GM21447 (cell line): ENCODE measurements around the gene EME1.

Experiments used
- ATAC-seq: cut with Tn5 transposase; IDR thresholded peaks from one replicate; pipeline ENCODE4 v1.9.1; 2021; ENCODE audit not compliant: unreplicated experiment

Gene EME1

GRCh38 chr17:50361561-50362480 is 11.2 kb upstream of the EME1 start:
- ATAC-seq = peak; percentile 72

DNA sequence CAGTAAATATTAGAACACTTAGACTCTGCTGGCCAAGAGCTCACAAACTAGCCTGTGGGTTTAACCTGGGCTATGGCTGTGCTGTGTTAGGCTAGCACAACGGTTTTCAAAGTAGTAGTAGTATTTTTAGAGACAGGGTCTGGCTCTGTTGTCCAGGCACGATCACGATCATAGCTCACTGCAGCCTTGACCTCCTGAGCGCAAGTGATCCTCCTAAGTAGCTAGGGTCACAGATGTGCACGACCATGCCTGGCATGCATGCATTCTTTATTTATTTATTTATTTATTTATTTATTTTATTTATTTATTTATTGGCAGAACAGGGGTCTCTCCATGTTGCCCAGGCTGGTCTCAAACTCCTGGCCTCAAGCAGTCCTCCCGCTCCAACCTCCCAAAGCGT is 10.4 kb upstream of the EME1 start:
- ATAC-seq = no peak

DNA sequence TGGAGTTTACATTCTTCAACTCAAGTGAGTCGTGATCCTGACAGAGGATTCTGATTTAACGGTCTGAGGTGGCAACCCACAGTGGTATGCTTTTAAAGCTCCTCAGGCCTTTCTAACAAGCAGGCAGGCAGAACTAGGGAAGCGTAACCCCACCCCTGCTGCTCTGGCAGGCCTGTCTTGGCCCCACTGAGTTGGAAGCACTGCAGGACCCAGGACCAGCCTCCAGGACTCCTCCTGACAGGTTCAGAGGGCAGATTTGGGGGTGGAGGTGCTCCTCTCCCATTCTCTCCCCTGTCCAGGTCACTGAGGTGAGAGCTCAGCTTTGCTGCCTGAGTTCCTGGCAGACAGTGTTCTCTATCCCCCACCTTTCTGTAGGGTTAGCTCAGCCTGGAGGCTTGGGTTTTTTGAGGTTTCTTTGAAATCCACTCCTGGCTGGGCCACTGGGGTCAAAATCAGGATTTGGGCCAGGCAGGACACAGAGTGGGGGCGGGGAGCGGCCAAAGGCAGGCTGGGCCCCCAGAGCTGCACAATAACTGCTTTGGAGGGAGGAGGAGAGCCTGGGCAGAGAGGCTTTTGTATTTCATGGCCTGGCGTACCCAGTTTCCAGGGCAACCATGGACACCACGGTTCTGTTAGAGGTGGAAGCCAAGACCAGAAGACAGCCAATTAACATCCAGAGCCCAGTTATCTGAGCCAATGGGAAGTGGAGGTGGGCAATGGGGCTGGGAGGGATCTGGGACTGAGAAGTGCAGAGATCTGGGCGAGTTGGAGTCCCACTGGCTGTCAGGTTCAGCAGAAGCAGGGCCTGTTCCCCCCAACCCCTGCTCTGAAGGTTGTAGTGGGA is 9.6 kb upstream of the EME1 start:
- no peak for ATAC-seq

DNA sequence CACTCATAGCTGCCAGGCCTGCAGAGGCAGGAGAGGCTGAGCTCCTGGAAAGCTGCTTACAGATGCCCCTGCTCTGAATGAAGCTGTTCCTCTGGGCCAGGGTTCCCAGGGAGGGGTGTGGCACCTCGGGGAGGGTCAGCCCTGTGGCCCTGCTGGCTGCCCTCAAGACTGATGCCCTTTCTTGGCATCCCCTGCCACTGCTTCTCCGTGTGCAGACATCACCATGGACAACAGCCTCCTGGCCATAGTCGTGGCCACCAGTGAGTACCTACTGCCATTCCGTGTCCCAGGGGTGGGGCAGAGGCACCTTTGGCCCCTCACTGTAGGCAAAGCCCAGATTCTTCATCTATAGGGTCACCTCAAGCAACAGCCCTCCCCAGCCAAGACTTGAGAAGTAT is 9.0 kb upstream of the EME1 start:
- no peak for ATAC-seq

GRCh38 chr17:50364715-50365114 is 8.3 kb upstream of the EME1 start:
- no peak for ATAC-seq

- no peak for ATAC-seq
Measured at GRCh38 chr17:50365165-50365564, 7.9 kb upstream of the EME1 start.

DNA sequence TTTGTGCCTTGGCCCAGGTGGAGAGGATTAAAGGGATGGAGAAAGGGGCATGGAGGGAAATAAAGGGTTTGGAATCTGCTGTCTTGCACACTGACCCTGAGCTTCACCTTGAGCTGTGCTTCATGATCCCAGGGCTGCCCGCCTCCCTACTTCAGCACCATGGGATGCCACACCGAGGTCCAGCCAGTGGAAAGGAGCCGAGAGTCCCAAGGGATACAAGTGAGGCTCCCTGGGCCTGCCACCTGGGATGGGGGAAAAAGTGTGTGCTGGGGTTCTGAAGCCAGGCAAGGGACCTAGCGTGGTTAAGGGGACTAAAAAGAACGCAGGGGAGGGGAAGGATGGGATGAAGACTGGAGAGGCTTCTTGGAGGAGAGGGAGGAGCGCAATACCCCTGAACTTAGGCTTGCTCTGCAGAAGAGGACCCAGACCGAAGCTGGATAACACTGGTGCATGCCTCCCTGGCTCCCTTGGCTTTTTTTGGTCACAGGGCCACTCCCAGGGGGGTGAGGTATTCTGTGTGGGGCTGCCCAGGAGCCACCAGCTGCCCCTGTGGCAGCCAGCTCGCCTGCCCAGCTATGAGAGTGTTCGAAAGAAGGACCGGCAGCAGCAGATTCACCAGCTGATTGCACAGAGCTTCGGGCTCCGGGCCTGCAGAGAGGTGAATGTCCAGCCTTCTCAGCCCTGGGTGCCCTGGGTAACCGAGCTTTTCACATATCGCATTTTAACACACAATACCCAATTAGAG is 7.2 kb upstream of the EME1 start:
- ATAC-seq = no peak

DNA sequence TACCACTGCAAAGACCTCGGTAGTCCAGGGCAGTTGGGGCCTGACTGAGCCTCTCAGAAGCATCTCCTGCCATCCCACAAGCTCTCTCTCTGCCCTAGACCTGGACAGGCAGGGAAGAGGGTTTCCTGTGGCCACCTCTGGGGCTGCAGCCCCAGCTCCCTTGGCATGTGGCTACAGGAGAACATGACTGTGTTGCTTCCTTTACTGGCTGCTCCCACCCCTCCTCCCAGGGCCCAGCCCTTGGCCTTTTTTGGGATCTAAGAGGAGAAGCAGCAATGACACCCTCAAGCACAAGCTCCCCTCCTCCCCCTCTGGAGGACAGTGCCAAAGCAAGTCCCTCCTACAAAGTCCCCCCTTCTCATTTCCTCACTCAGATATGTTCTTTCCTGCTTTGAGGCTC is 5.6 kb upstream of the EME1 start:
- ATAC-seq = no peak

DNA sequence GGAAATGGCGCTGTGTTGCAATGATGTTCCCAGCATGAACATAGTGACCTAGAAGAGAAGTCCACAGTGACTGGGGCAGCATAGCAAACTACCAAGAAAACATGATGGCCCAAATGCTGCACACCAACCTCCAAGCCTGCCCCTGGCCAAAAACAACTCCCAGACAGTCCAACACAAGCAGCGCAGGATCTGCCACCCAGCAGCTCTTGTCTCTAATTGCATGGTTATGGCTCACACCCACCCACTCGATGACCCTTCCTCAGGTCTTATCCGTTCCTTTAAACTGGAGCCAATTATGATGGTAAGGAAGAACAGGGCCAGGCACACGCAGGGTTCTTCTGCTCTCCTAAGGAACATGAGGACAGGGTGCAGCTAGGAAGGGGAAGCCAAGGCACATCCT is 3.0 kb upstream of the EME1 start:
- ATAC-seq = no peak

GRCh38 chr17:50371526-50371925 is 1.5 kb upstream of the EME1 start:
- ATAC-seq = no peak

GRCh38 chr17:50372222-50372757 is 739 bp upstream of the EME1 start:
- ATAC-seq = no peak

DNA sequence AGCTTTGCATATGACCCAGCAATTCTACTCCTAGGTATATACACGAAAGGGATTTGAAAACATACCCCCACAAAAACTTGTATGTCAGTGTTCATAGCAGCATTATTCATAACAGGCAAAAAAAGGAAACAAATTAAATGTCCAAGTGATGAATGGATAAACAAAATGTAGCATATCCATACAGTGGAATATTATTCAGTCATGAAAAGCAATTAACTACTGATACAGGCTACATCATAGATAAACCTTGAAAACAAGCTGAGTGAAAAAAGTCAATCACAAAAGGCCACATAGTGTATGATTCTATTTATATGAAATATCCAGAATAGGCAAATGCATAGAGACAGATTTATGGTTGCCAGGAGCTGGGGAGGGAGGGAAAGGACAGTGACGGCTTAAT is 676 bp downstream of the EME1 start:
- ATAC-seq = no peak

DNA sequence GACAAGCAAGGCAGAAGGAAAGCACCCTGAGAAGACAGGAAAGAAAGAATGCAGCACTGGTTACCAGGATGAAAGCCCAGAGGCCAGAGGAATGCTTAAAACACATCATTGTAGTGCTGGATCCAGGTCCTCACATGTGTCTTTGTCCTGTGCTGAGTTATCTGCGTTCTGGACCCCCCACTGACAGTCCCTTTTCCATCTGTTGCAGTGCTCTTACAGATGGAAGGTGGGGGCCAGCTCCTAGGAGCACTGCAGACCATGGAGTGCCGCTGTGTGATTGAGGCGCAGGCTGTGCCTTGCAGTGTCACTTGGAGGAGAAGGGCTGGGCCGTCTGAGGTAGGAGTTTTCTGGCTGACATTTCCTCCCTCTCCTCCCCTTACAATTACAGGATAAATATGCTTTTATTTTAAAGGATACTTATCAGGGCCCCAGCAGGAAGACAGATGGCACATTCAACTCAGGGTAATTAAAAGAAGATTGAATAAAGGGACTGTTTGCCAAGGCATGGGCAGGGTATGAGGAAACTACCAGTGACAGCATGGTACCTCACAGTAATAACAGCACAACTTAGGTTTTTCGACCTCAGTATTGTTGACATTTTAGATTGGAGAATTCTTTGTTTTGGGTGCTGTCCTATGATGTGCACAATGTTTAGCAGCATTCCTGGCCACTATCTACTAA is 3.0 kb downstream of the EME1 start:
- ATAC-seq = no peak

GRCh38 chr17:50379351-50380132 is 6.5 kb downstream of the EME1 start:
- no peak for ATAC-seq

GRCh38 chr17:50380369-50381259 is 7.6 kb downstream of the EME1 start:
- no peak for ATAC-seq

DNA sequence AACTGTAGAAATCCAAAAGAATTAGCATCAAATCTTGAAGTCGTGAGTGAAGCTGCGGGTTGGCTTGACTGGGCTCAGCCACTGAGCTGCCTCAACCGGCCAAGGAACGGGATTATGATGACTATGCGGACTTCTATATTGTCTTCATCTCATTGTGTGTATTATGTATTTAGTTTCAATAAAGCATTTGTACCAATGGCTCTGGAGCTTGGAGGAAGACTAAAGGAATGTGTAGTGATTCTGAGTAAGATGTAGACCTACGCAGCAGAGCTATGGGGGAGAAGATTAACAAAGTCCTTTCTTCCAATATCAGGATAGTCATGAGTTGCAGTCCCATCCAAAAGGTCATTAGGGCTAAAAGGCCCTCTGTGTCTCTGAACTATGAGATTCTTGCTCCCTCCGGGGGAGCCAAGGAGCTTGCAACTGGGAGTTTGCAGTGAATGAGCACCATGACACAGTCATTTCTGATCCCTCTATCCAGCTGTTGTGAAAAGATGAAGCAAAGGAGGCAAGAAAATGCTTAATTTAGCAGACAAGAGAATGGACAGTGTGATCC is 8.3 kb downstream of the EME1 start:
- no peak for ATAC-seq

- no peak for ATAC-seq
Measured at GRCh38 chr17:50381920-50382319, 8.9 kb downstream of the EME1 start.

DNA sequence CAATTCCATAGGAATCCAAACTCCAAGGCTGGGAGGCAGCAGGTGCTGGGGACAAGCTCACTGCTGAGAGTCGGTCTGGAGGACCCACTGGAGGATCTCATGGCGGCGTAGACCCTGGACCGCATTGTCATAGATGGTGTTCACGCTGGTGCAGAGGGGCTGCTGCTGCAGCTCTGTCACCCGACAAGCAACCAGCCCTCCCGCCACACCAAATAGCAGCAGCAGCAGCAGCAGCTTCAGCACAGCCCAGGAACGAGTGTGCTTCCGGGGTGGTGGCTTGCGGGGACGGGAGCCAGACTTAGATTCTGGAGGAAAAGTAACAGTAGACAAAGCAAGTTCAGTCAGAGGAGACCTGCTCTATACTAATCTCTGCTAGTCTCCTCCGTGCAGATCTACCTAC is 9.9 kb downstream of the EME1 start:
- no peak for ATAC-seq
